ENCODE results near the gene EIF1. TPM values are rescaled to one million over a fixed set of nuclear protein-coding genes. Genes with fewer than 3 reads are reported as not detected.

Gene EIF1
- 1,212 to 1,763 TPM (median 1,340 TPM) in 5 replicates for total RNA-seq (2022; extraction: Qiagen RNA extraction; ENCODE audit: low read depth)

GRCh38 chr17:41688641-41689496 is at the start of gene EIF1:
Gene EIF1, plus strand, starts transcription at chr17:41688885. Its CDS starts 154 bp downstream, at chr17:41689039.

GRCh38 chr17:41711669-41712400 is 23.1 kb downstream of the EIF1 start, which contains the start of gene GAST:
Gene GAST, plus strand, starts transcription at chr17:41712331. Its CDS starts 3,106 bp downstream, at chr17:41715437.

GRCh38 chr17:41734139-41734948 is 45.7 kb downstream of the EIF1 start, which contains the start of gene HAP1:
Gene HAP1, minus strand, starts transcription at chr17:41734643. Its CDS starts 9 bp downstream, at chr17:41734634.

Other genes with a start within 250 kb of the EIF1 start
- not detected in 5 replicates for gene KRT38, start 247.9 kb upstream of the EIF1 start, total RNA-seq (2022; extraction: Qiagen RNA extraction; ENCODE audit: low read depth)
- gene KRT32, start 221.5 kb upstream of the EIF1 start, total RNA-seq (2022; extraction: Qiagen RNA extraction; ENCODE audit: low read depth) = not detected in 5 replicates
- not detected in 5 replicates for gene KRT35, start 207.7 kb upstream of the EIF1 start, total RNA-seq (2022; extraction: Qiagen RNA extraction; ENCODE audit: low read depth)
- gene KRT36, start 199.0 kb upstream of the EIF1 start, total RNA-seq (2022; extraction: Qiagen RNA extraction; ENCODE audit: low read depth) = not detected in 5 replicates
- 0.21 to 0.28 TPM in 2 of 5 replicates, not detected in the others for gene KRT13, start 183.3 kb upstream of the EIF1 start, total RNA-seq (2022; extraction: Qiagen RNA extraction; ENCODE audit: low read depth)
- gene KRT15, start 170.0 kb upstream of the EIF1 start, total RNA-seq (2022; extraction: Qiagen RNA extraction; ENCODE audit: low read depth) = 3.1 to 5.1 TPM (median 4.0 TPM) in 5 replicates
- 32.9 to 64.6 TPM (median 54.2 TPM) in 5 replicates for gene KRT19, start 160.6 kb upstream of the EIF1 start, total RNA-seq (2022; extraction: Qiagen RNA extraction; ENCODE audit: low read depth)
- not detected in 5 replicates for gene KRT9, start 116.8 kb upstream of the EIF1 start, total RNA-seq (2022; extraction: Qiagen RNA extraction; ENCODE audit: low read depth)
- 0.08 to 0.15 TPM (median 0.14 TPM) in 3 of 5 replicates, not detected in the others for gene KRT14, start 102.0 kb upstream of the EIF1 start, total RNA-seq (2022; extraction: Qiagen RNA extraction; ENCODE audit: low read depth)
- 0.38 to 1.2 TPM (median 0.89 TPM) in 5 replicates for gene KRT16, start 76.1 kb upstream of the EIF1 start, total RNA-seq (2022; extraction: Qiagen RNA extraction; ENCODE audit: low read depth)
- gene KRT17, start 64.3 kb upstream of the EIF1 start, total RNA-seq (2022; extraction: Qiagen RNA extraction; ENCODE audit: low read depth) = 0.92 to 1.7 TPM (median 1.0 TPM) in 5 replicates
- not detected in 5 replicates for gene GAST, start 23.4 kb downstream of the EIF1 start, total RNA-seq (2022; extraction: Qiagen RNA extraction; ENCODE audit: low read depth)
- gene HAP1, start 45.8 kb downstream of the EIF1 start, total RNA-seq (2022; extraction: Qiagen RNA extraction; ENCODE audit: low read depth) = 1.1 to 1.8 TPM (median 1.5 TPM) in 5 replicates
- gene JUP, start 97.8 kb downstream of the EIF1 start, total RNA-seq (2022; extraction: Qiagen RNA extraction; ENCODE audit: low read depth) = 60.0 to 143 TPM (median 119 TPM) in 5 replicates
- gene P3H4, start 123.1 kb downstream of the EIF1 start, total RNA-seq (2022; extraction: Qiagen RNA extraction; ENCODE audit: low read depth) = 23.0 to 39.6 TPM (median 35.6 TPM) in 5 replicates
- gene FKBP10, start 124.1 kb downstream of the EIF1 start, total RNA-seq (2022; extraction: Qiagen RNA extraction; ENCODE audit: low read depth) = 70.3 to 122 TPM (median 105 TPM) in 5 replicates
- 105 to 121 TPM (median 107 TPM) in 5 replicates for gene NT5C3B, start 147.3 kb downstream of the EIF1 start, total RNA-seq (2022; extraction: Qiagen RNA extraction; ENCODE audit: low read depth)
- gene KLHL10, start 148.9 kb downstream of the EIF1 start, total RNA-seq (2022; extraction: Qiagen RNA extraction; ENCODE audit: low read depth) = 0.07 to 0.19 TPM (median 0.14 TPM) in 3 of 5 replicates, not detected in the others
- 1.9 to 4.3 TPM (median 2.5 TPM) in 5 replicates for gene KLHL11, start 176.5 kb downstream of the EIF1 start, total RNA-seq (2022; extraction: Qiagen RNA extraction; ENCODE audit: low read depth)
- gene ACLY, start 230.1 kb downstream of the EIF1 start, total RNA-seq (2022; extraction: Qiagen RNA extraction; ENCODE audit: low read depth) = 248 to 316 TPM (median 287 TPM) in 5 replicates
- gene ODAD4, start 241.7 kb downstream of the EIF1 start, total RNA-seq (2022; extraction: Qiagen RNA extraction; ENCODE audit: low read depth) = 1.2 to 2.0 TPM (median 1.5 TPM) in 5 replicates